HEK293 (cell line): ENCODE results near the gene PAQR6.

ENCODE experiments used
- CTCF ChIP-seq: fragments of 450-650 bp; formaldehyde crosslinking; IDR thresholded peaks from 2 replicates; pipeline ENCODE4 v1.5.1; 2016; ENCODE audit warnings: missing biosample characterization, missing genetic modification characterization
- HOXD13 ChIP-seq: sonication (generic); formaldehyde crosslinking; IDR thresholded peaks from 2 replicates; pipeline ENCODE4 v1.8.0; 2022; ENCODE audit warnings: missing genetic modification reagents, borderline replicate concordance
- SP3 ChIP-seq: fragments of 450-650 bp; formaldehyde crosslinking; IDR thresholded peaks from 2 replicates; pipeline ENCODE4 v1.5.1; 2016; ENCODE audit warnings: missing biosample characterization, missing genetic modification characterization
- ZNF10 ChIP-seq: fragments of 450-650 bp; formaldehyde crosslinking; IDR thresholded peaks from 2 replicates; pipeline ENCODE4 v1.5.1; 2017; ENCODE audit warnings: missing biosample characterization, missing genetic modification characterization
- ZNF354C ChIP-seq: fragments of 450-650 bp; formaldehyde crosslinking; IDR thresholded peaks from 2 replicates; pipeline ENCODE4 v1.5.1; 2016; ENCODE audit warnings: missing biosample characterization, missing genetic modification characterization, low read depth, borderline replicate concordance
- ZNF426 ChIP-seq: fragments of 450-650 bp; formaldehyde crosslinking; IDR thresholded peaks from 2 replicates; pipeline ENCODE4 v1.5.1; 2017; ENCODE audit warnings: missing biosample characterization, missing genetic modification characterization, mild to moderate bottlenecking, inconsistent platforms, moderate library complexity
- ZNF777 ChIP-seq: fragments of 450-650 bp; formaldehyde crosslinking; IDR thresholded peaks from 2 replicates; pipeline ENCODE4 v1.5.1; 2017; ENCODE audit warnings: missing biosample characterization, missing genetic modification characterization, borderline replicate concordance
- ZSCAN5A ChIP-seq: fragments of 450-650 bp; formaldehyde crosslinking; IDR thresholded peaks from 2 replicates; pipeline ENCODE4 v1.5.1; 2016; ENCODE audit warnings: missing biosample characterization, missing genetic modification characterization
- TF ChIP-seq, protein P1 (sequence below): fragments of 450-650 bp; formaldehyde crosslinking; IDR thresholded peaks from 2 replicates; pipeline ENCODE4 v1.5.1; 2016; ENCODE audit warnings: missing biosample characterization, missing genetic modification characterization

The PAQR6 gene

GRCh38 chr1:156193488-156194299, 54.2 kb downstream of the PAQR6 start, which contains the start of gene SLC25A44 (continued):
- TF ChIP-seq CTCF (tag by site-specific recombination) (peak; percentile 80), ZNF777 (tag by site-specific recombination) (no peak), HOXD13 (CRISPR knock-in tag) (no peak), ZNF354C (no peak), ZSCAN5A (tag by site-specific recombination) (no peak), ZNF426 (tag by site-specific recombination) (no peak), SP3 (tag by site-specific recombination) (peak; percentile 99), ZNF10 (tag by site-specific recombination) (no peak)
- TF ChIP-seq, protein P1, sequence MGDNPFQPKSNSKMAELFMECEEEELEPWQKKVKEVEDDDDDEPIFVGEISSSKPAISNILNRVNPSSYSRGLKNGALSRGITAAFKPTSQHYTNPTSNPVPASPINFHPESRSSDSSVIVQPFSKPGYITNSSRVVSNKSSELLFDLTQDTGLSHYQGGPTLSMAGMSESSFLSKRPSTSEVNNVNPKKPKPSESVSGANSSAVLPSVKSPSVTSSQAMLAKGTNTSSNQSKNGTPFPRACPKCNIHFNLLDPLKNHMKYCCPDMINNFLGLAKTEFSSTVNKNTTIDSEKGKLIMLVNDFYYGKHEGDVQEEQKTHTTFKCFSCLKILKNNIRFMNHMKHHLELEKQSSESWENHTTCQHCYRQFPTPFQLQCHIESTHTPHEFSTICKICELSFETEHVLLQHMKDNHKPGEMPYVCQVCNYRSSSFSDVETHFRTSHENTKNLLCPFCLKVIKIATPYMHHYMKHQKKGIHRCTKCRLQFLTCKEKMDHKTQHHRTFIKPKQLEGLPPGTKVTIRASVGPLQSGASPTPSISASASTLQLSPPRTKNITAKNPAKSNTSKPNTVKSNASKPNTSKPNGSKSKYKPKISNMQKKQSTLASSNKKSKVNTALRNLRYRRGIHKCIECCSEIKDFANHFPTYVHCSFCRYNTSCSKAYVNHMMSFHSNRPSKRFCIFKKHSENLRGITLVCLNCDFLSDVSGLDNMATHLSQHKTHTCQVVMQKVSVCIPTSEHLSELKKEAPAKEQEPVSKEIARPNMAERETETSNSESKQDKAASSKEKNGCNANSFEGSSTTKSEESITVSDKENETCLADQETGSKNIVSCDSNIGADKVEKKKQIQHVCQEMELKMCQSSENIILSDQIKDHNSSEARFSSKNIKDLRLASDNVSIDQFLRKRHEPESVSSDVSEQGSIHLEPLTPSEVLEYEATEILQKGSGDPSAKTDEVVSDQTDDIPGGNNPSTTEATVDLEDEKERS (tag by site-specific recombination): no peak
